Loucy (cell line): Measurements from ENCODE around the gene TMEM200A.

ENCODE experiments used
- H2AFZ ChIP-seq: fragments of 200-600 bp; sonication (generic); 2 replicates; pipeline ENCODE4 v1.6.0; 2016; ENCODE audit warnings: antibody characterized with exemption, mild to moderate bottlenecking, low read length, moderate library complexity
- H3F3A ChIP-seq: fragments of 200-600 bp; 2 replicates; pipeline ENCODE4 v1.6.0; 2016; ENCODE audit warnings: antibody characterized with exemption, low read depth, mild to moderate bottlenecking
- H3K27me3 ChIP-seq: fragments of 200-600 bp; sonication (generic); 2 replicates; pipeline ENCODE4 v1.6.1; 2014; ENCODE audit warnings: low read length, mild to moderate bottlenecking; ENCODE audit not compliant: insufficient read depth, poor library complexity, severe bottlenecking
- H3K36me3 ChIP-seq: fragments of 200-600 bp; sonication (generic); 2 replicates; pipeline ENCODE4 v1.6.1; 2016; ENCODE audit warnings: low read length; ENCODE audit not compliant: insufficient read depth
- H3K4me1 ChIP-seq: fragments of 200-600 bp; sonication (generic); 2 replicates; pipeline ENCODE4 v1.5.1; 2014; ENCODE audit warnings: low read length, mild to moderate bottlenecking; ENCODE audit not compliant: insufficient read depth, poor library complexity, severe bottlenecking
- H3K4me2 ChIP-seq: fragments of 200-600 bp; sonication (generic); 2 replicates; pipeline ENCODE4 v1.6.0; 2014; ENCODE audit warnings: antibody characterized with exemption, low read length, low read depth, mild to moderate bottlenecking; ENCODE audit not compliant: poor library complexity, severe bottlenecking
- H3K4me3 ChIP-seq: fragments of 200-600 bp; sonication (generic); 2 replicates; pipeline ENCODE4 v1.5.1; 2014; ENCODE audit warnings: low read length, mild to moderate bottlenecking, mixed read lengths; ENCODE audit not compliant: poor library complexity, severe bottlenecking
- H3K79me2 ChIP-seq: fragments of 200-600 bp; sonication (generic); 2 replicates; pipeline ENCODE4 v1.6.1; 2014; ENCODE audit warnings: low read length; ENCODE audit not compliant: insufficient read depth
- H3K9ac ChIP-seq: fragments of 200-600 bp; sonication (generic); 2 replicates; pipeline ENCODE4 v1.6.0; 2014; ENCODE audit warnings: mild to moderate bottlenecking, low read depth, low read length, moderate library complexity; ENCODE audit not compliant: poor library complexity, severe bottlenecking
- H3K9me2 ChIP-seq: fragments of 200-600 bp; sonication (generic); replicated peaks from 2 replicates; pipeline ENCODE4 v1.6.1; 2016; ENCODE audit warnings: low read depth, low read length, mixed read lengths
- H3K9me3 ChIP-seq: fragments of 200-600 bp; sonication (generic); 2 replicates; pipeline ENCODE4 v1.6.1; 2014; ENCODE audit warnings: mild to moderate bottlenecking, antibody characterized with exemption, low read length, low read depth; ENCODE audit not compliant: insufficient read depth
- H4K20me1 ChIP-seq: fragments of 200-600 bp; sonication (generic); 2 replicates; pipeline ENCODE4 v1.6.0; 2014; ENCODE audit warnings: antibody characterized with exemption, low read length, mild to moderate bottlenecking; ENCODE audit not compliant: insufficient read depth, poor library complexity, severe bottlenecking
- EZH2phosphoT487 ChIP-seq: fragments of 200-600 bp; IDR thresholded peaks from 2 replicates; pipeline ENCODE4 v1.6.1; 2018; ENCODE audit warnings: antibody characterized with exemption, mild to moderate bottlenecking, moderate library complexity, borderline replicate concordance
- TF ChIP-seq, protein P1 (sequence below): fragments of 200-600 bp; sonication (generic); conservative IDR thresholded peaks from 2 replicates; pipeline ENCODE4 v1.5.1; 2014; ENCODE audit warnings: mild to moderate bottlenecking, antibody characterized with exemption, low read length

TMEM200A gene

DNA sequence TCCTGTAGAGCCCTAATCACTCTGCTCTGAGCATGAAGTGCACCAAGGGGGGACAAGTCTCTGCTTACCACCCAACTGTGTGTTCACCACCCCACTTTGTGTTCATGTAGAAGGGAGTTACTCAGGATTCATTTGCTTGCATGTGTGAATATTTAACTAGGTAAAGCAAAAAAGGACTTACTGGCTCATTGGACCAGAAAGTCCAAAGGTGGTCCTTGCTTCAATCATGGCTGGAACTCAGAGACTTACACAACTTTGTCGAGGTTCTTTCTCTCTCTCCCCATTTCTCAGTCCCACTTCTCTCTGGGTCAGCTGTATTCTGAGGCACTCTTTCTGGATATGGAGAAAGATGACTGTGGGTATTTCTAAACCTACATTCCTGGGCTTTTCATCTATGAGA is 4.0 kb downstream of the TMEM200A start:
- Histone ChIP-seq H2AFZ (no peak overlapping the region), H3K4me1 (no peaks in the 10 kb centered on the region), H4K20me1 (no peaks in the 10 kb centered on the region), H3K4me3 (no peak overlapping the region), H3K9ac (no peak overlapping the region), H3K79me2 (no peaks in the 10 kb centered on the region), H3K36me3 (no peaks in the 10 kb centered on the region), H3K9me3 (no peaks in the 10 kb centered on the region), H3K27me3 (no peaks in the 10 kb centered on the region), H3K9me2 (no peaks in the 10 kb centered on the region), H3K4me2 (no peak overlapping the region), H3F3A (no peaks in the 10 kb centered on the region)
- TF ChIP-seq, protein P1, sequence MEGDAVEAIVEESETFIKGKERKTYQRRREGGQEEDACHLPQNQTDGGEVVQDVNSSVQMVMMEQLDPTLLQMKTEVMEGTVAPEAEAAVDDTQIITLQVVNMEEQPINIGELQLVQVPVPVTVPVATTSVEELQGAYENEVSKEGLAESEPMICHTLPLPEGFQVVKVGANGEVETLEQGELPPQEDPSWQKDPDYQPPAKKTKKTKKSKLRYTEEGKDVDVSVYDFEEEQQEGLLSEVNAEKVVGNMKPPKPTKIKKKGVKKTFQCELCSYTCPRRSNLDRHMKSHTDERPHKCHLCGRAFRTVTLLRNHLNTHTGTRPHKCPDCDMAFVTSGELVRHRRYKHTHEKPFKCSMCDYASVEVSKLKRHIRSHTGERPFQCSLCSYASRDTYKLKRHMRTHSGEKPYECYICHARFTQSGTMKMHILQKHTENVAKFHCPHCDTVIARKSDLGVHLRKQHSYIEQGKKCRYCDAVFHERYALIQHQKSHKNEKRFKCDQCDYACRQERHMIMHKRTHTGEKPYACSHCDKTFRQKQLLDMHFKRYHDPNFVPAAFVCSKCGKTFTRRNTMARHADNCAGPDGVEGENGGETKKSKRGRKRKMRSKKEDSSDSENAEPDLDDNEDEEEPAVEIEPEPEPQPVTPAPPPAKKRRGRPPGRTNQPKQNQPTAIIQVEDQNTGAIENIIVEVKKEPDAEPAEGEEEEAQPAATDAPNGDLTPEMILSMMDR, result no peak
- TF ChIP-seq EZH2phosphoT487, result no peak

DNA sequence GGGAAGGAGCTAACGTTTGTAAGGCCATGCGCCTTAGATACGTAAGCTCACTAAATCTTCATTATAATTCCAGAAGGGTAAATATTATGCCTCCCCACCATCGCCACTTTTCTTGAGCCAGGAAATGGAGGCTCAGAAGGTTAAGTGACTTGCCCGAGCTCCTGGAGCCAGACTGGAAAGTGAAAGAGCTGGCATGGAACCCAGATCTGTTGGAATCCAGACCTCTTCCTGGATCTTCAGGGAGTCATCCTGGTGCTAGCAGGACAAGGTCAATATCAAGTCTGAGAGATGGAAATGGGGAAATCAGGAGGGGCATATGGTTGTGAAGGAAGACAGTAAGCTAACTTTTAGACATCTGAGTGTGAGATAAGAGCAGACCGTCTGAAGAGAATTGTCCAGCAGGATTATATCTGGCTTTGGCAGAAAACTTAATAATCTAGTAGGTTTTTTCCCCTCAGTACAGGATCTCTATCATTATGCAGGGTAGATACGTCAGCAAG is 6.2 kb downstream of the TMEM200A start:
- no peaks in the 10 kb centered on the region for H3K79me2 ChIP-seq
- H3K4me3 ChIP-seq, result no peak overlapping the region
- no peaks in the 10 kb centered on the region for H3K9me2 ChIP-seq
- H2AFZ ChIP-seq, result no peak overlapping the region
- no peaks in the 10 kb centered on the region for H3F3A ChIP-seq
- no peaks in the 10 kb centered on the region for H3K4me1 ChIP-seq
- no peaks in the 10 kb centered on the region for H3K9me3 ChIP-seq
- no peaks in the 10 kb centered on the region for H4K20me1 ChIP-seq
- H3K4me2 ChIP-seq, result no peak overlapping the region
- no peaks in the 10 kb centered on the region for H3K27me3 ChIP-seq
- TF ChIP-seq, protein P1, result no peak
- TF ChIP-seq EZH2phosphoT487, result no peak
- H3K9ac ChIP-seq, result no peak overlapping the region
- H3K36me3 ChIP-seq, result no peaks in the 10 kb centered on the region

DNA sequence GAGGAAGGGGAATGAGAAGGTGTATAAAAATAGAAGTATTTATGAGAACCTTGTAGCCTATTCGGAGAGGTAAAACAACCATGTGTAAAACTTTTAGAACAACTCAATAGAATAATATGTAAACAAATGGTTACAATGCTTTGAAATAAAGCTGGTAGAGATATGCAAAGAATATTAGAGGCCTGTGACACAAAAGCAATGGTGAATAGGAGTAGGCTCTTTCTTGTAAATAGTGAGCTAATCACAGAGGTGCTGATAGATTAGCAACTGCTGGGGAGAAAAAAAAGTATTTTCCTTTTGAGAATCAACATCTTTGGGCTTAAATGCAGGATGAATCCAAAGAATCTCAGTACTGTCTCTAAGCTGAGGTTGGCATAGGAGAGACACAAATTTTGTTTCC is 7.0 kb downstream of the TMEM200A start:
- H3F3A ChIP-seq, result no peaks in the 10 kb centered on the region
- no peaks in the 10 kb centered on the region for H3K9me2 ChIP-seq
- H3K9ac ChIP-seq, result no peak overlapping the region
- H2AFZ ChIP-seq, result no peak overlapping the region
- no peak overlapping the region for H3K4me2 ChIP-seq
- TF ChIP-seq, protein P1, result no peak
- no peak for TF ChIP-seq EZH2phosphoT487
- no peaks in the 10 kb centered on the region for H3K79me2 ChIP-seq
- H4K20me1 ChIP-seq, result no peaks in the 10 kb centered on the region
- H3K4me3 ChIP-seq, result no peak overlapping the region
- H3K36me3 ChIP-seq, result no peaks in the 10 kb centered on the region
- no peaks in the 10 kb centered on the region for H3K9me3 ChIP-seq
- no peaks in the 10 kb centered on the region for H3K27me3 ChIP-seq
- H3K4me1 ChIP-seq, result no peaks in the 10 kb centered on the region
